ENCODE measurements around the gene SPTBN1. TPM values are rescaled to one million over a fixed set of nuclear protein-coding genes. Genes with fewer than 3 reads are reported as not detected.
A peak's percentile ranks its signal among the peaks of the same experiment; 100 is the strongest.

SPTBN1 gene
- total RNA-seq, 2 experiments from 2014 or later: 132 to 183 TPM

DNA sequence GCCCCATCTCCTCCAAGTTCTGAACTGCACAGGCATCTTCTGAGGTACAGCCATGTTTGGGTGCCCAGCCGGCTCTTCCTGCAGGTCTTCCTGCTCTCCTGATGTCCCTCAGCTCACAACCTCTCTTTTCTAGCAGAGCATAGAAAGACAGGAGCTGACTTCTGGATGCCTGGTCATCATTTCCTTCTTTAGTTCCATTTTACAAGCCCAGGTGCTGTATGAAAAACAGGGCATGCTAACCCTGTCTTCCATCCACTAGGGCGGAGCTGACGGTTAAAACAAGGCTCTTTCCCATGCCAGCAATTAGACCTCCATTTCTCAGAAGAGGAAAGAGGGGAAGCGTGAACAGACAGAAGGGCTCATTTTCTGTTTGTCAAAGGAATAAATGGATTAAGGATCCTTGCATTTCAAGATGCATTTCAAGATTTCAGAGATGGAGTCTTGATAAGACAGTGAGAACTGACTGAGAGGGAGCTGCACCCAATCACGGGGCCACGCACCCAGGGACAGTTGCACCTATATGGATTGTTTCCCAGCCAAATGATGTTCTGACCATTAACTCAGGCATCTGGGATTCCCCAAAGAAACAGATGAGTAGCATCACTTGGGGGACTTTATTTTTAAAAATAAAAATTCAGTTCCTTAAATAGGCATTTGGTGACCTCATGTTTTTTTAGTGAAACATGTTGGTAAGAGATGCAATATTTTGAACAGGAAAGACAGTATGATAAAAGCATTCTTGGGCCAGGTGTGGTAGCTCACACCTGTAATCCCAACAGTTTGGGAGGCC lies 221.5 kb downstream of the SPTBN1 start:
- no peak for DNase-seq (ENCODE audit: low spot score)
- Histone ChIP-seq H3K27ac (ENCODE audit: low read depth, low read length, poor library complexity, severe bottlenecking) (no peak overlapping the region), H3K9me3 (ENCODE audit: low read length) (no peaks in the 10 kb centered on the region), H3K4me3 (ENCODE audit: low read depth, low read length, poor library complexity, severe bottlenecking) (no peak overlapping the region), H3K4me1 (ENCODE audit: insufficient read depth, low read length, poor library complexity, severe bottlenecking) (peaks cover 40% of the 10 kb centered on the region), H2AFZ (ENCODE audit: low read length) (no peak overlapping the region), H4K20me1 (ENCODE audit: insufficient read depth, low read length) (no peaks in the 10 kb centered on the region), H3K36me3 (ENCODE audit: insufficient read depth, low read length) (no peaks in the 10 kb centered on the region), H3K79me2 (ENCODE audit: insufficient read depth, low read depth, low read length) (no peaks in the 10 kb centered on the region), H3K4me2 (ENCODE audit: low read length) (peak overlapping the region; percentile 0; the same call in 1 of the 2 replicates), H3K9me2 (ENCODE audit: insufficient read depth, low read length) (no peaks in the 10 kb centered on the region)
- TF ChIP-seq, protein P1, sequence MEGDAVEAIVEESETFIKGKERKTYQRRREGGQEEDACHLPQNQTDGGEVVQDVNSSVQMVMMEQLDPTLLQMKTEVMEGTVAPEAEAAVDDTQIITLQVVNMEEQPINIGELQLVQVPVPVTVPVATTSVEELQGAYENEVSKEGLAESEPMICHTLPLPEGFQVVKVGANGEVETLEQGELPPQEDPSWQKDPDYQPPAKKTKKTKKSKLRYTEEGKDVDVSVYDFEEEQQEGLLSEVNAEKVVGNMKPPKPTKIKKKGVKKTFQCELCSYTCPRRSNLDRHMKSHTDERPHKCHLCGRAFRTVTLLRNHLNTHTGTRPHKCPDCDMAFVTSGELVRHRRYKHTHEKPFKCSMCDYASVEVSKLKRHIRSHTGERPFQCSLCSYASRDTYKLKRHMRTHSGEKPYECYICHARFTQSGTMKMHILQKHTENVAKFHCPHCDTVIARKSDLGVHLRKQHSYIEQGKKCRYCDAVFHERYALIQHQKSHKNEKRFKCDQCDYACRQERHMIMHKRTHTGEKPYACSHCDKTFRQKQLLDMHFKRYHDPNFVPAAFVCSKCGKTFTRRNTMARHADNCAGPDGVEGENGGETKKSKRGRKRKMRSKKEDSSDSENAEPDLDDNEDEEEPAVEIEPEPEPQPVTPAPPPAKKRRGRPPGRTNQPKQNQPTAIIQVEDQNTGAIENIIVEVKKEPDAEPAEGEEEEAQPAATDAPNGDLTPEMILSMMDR (conservative IDR thresholded peaks at IDR 0.05; ENCODE audit: low read length): peak; percentile 42
- no peak for TF ChIP-seq EZH2phosphoT487 (IDR thresholded peaks at IDR 0.05; ENCODE audit: borderline replicate concordance, low read depth, low read length)
- intact Hi-C loops (cut with micrococcal nuclease; ENCODE audit: unreplicated experiment): no loop called here
- ChIA-PET POLR2A (interaction anchor here (0.8 to 2.4 kb wide), 3 partner anchors 10 to 571 kb away, joined by 3 to 7 read pairs (median 3); no protein-coding TSS in a partner anchor), CTCF (ENCODE audit: unreplicated experiment) (interaction anchor here (1.9 to 3.1 kb wide), 2 partner anchors 12 kb away, joined by 9 to 11 read pairs; no protein-coding TSS in a partner anchor)
- no TSS peak for BruUV-seq (replicated peaks)

DNA sequence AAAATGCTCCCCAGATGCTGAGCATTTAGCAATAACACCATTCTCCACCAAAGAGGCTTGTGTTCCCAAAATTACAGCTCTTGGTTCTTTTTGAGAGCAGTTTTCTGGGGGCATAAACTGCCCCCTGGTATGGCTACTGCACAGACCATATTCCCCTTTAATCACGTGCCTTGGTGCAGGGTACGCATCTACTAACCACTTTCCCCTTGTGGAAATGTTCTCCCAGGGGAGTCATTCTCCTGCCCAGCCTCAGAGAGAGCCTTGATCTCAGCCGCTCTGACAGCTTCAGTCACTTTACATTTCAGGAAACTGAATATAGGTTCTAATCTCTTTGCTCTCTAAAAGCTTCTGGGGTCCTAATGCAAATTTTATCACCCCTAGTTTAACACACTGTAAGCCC lies 222.6 kb downstream of the SPTBN1 start:
- CTCF ChIA-PET (ENCODE audit: unreplicated experiment): interaction anchor here (0.8 to 1.9 kb wide), 2 partner anchors 13 to 26 kb away, joined by 3 to 9 read pairs; no protein-coding TSS in a partner anchor
- TF ChIP-seq, protein P1 (conservative IDR thresholded peaks at IDR 0.05; ENCODE audit: low read length): no peak
- TF ChIP-seq EZH2phosphoT487 (IDR thresholded peaks at IDR 0.05; ENCODE audit: borderline replicate concordance, low read depth, low read length): no peak
- Histone ChIP-seq H3K36me3 (ENCODE audit: insufficient read depth, low read length) (no peaks in the 10 kb centered on the region), H3K9me2 (ENCODE audit: insufficient read depth, low read length) (no peaks in the 10 kb centered on the region), H3K27ac (ENCODE audit: low read depth, low read length, poor library complexity, severe bottlenecking) (no peak overlapping the region), H3K4me3 (ENCODE audit: low read depth, low read length, poor library complexity, severe bottlenecking) (no peak overlapping the region), H3K4me1 (ENCODE audit: insufficient read depth, low read length, poor library complexity, severe bottlenecking) (peaks cover 32% of the 10 kb centered on the region), H3K9me3 (ENCODE audit: low read length) (no peaks in the 10 kb centered on the region), H4K20me1 (ENCODE audit: insufficient read depth, low read length) (no peaks in the 10 kb centered on the region), H3K4me2 (ENCODE audit: low read length) (peak overlapping the region; percentile 42; the same call in 1 of the 2 replicates), H2AFZ (ENCODE audit: low read length) (peak overlapping the region; percentile 2; the same call in 1 of the 2 replicates), H3K79me2 (ENCODE audit: insufficient read depth, low read depth, low read length) (no peaks in the 10 kb centered on the region)
- POLR2A ChIA-PET: interaction anchor here (0.6 to 2.4 kb wide), 3 partner anchors 13 to 567 kb away, joined by 3 to 7 read pairs (median 3); no protein-coding TSS in a partner anchor
- intact Hi-C loops (cut with micrococcal nuclease; ENCODE audit: unreplicated experiment): no loop called here
- BruUV-seq (replicated peaks): no TSS peak
- peak; percentile 49 for DNase-seq (ENCODE audit: low spot score)

Data from OCI-LY7 (cell line).